Measurements from ENCODE around the gene ARSB. TPM values are rescaled to one million over a fixed set of nuclear protein-coding genes. Genes with fewer than 3 reads are reported as not detected.

ARSB gene
- total RNA-seq, 6 donors from 2014 or later = 9.8 to 24.1 (median 18.7) TPM

DNA sequence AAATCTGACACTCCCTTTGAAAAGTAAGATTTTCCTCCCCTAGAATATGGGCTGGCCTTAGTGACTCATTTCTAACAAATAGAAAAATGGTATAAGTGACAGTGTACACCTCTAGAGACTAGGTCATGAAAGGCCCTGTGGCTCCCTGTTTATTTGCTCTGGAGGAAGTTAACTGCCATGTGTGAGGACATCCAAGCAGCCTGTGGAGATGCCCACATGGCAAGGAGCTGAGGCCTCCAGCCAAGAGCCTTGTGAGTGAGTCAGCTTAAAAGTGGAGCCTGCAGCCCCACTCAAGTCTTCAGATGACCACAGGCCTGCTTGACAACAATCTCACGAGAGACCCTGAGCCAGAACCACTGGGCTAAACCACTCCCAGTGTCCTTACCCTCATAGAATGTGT is 208.5 kb downstream of the ARSB start:
- peak in 1 of 2 donors; percentile 15 for ATAC-seq (ENCODE audit: low FRiP score in 2 of 2)
- DNase-seq = no peak
- no peak overlapping the region for H3K4me3 ChIP-seq
- TF ChIP-seq EP300 (IDR thresholded peaks at IDR 0.05) = no peak
- no peak for TF ChIP-seq POLR2AphosphoS5 (IDR thresholded peaks at IDR 0.05)
- TF ChIP-seq, protein P1, sequence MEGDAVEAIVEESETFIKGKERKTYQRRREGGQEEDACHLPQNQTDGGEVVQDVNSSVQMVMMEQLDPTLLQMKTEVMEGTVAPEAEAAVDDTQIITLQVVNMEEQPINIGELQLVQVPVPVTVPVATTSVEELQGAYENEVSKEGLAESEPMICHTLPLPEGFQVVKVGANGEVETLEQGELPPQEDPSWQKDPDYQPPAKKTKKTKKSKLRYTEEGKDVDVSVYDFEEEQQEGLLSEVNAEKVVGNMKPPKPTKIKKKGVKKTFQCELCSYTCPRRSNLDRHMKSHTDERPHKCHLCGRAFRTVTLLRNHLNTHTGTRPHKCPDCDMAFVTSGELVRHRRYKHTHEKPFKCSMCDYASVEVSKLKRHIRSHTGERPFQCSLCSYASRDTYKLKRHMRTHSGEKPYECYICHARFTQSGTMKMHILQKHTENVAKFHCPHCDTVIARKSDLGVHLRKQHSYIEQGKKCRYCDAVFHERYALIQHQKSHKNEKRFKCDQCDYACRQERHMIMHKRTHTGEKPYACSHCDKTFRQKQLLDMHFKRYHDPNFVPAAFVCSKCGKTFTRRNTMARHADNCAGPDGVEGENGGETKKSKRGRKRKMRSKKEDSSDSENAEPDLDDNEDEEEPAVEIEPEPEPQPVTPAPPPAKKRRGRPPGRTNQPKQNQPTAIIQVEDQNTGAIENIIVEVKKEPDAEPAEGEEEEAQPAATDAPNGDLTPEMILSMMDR (IDR thresholded peaks at IDR 0.05) = no peak
- TF ChIP-seq POLR2A (IDR thresholded peaks at IDR 0.05) = no peak
- H3K4me1 ChIP-seq = peaks cover 0 to 8% (median 6%) of the 10 kb centered on the region in 4 donors
- no peak overlapping the region for H3K27ac ChIP-seq
- no peaks in the 10 kb centered on the region for H3K27me3 ChIP-seq
- H3K9me3 ChIP-seq = no peaks in the 10 kb centered on the region
- no peaks in the 10 kb centered on the region for H3K36me3 ChIP-seq
- WGBS, 2 donors = 86 to 92% methylated on average over 1 of the region's 1 CpG

DNA sequence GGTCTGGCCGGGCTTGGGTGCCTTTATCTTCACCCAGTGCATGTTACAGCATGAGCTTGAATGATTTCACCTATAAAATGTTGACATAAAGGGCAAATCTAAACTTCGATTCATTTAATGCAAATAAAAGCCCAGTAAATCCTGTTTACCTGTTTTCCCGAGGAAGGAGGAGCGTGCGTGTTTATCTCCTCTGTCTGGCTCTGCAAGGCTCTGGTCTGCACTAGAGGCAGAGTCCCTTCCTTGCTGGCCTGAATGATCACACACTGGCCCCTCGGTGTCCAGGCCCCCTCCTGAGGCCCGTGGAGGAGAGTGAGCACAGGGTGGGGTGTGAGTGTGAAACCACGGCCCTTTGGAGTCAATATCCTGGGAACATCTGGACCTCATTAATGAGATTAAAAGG is 211.5 kb downstream of the ARSB start:
- Histone ChIP-seq H3K36me3 (no peaks in the 10 kb centered on the region), H3K27ac (no peak overlapping the region), H3K9me3 (no peaks in the 10 kb centered on the region), H3K4me1 (peaks cover 0 to 9% (median 8%) of the 10 kb centered on the region in 4 donors), H3K27me3 (no peaks in the 10 kb centered on the region), H3K4me3 (no peak overlapping the region)
- ATAC-seq (ENCODE audit: low FRiP score in 2 of 2) (peak in 1 of 2 donors; percentile 53), DNase-seq (no peak)
- TF ChIP-seq, protein P1 (IDR thresholded peaks at IDR 0.05) = no peak
- TF ChIP-seq POLR2A (IDR thresholded peaks at IDR 0.05) (no peak), POLR2AphosphoS5 (IDR thresholded peaks at IDR 0.05) (no peak), EP300 (IDR thresholded peaks at IDR 0.05) (no peak)
- WGBS, 2 donors = 76 to 89% methylated on average over 8 of the region's 8 CpGs

DNA sequence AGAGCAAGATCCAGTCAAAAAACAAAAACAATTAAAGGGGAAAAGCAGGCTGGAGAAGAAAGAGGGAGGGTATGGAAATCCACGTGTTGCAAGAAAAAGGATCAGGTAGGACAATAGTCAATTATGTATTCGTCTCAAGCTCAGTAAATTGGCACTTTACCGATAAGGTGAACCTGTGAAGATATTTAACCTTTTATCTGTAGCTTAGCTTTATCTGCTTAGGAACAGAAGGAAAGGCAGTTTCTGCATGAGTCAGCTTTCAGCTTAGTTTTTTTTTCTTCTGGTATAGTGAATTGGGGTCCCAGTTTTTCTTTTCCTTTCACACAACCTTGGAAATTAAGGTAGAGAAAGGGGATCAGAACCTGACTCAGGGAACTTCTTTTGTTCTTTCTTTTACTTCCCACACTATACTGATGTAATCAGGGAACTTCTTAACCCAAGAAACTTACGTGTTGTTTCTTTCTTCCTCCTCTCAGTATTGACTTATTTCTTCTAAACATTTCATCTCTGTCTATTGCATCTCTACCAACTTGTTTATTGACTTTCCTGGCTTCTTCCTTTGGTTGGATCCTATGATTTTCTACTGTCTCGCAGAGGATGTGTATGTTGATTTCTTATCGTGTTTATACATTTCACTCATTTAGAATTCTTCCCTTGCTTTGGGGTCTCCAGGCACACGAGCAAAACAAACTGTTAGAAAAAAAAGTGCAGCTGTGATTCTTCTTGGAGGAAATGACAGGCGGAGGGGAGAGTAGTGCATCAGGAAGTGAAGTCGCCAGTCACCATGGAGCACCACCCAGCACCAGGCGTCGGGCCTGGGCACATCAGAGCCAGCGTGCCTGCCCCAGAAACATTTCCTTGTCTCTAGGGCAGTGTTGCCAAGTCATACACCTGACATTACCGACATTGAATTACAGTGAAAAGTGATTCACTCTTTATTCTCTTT is 213.6 kb downstream of the ARSB start:
- peak overlapping the region in 2 of 4 donors; percentile 49 to 57 for H3K27ac ChIP-seq
- peaks cover 0 to 9% (median 8%) of the 10 kb centered on the region in 4 donors for H3K4me1 ChIP-seq
- no peak overlapping the region for H3K4me3 ChIP-seq
- no peaks in the 10 kb centered on the region for H3K27me3 ChIP-seq
- no peaks in the 10 kb centered on the region for H3K9me3 ChIP-seq
- ATAC-seq (ENCODE audit: low FRiP score in 2 of 2) (peak in 1 of 2 donors; percentile 65), DNase-seq (no peak)
- no peaks in the 10 kb centered on the region for H3K36me3 ChIP-seq
- 36 to 48% methylated on average over 13 of the region's 13 CpGs for WGBS, 2 donors
- no peak for TF ChIP-seq POLR2A (IDR thresholded peaks at IDR 0.05)
- no peak for TF ChIP-seq EP300 (IDR thresholded peaks at IDR 0.05)
- no peak for TF ChIP-seq POLR2AphosphoS5 (IDR thresholded peaks at IDR 0.05)
- TF ChIP-seq, protein P1 (IDR thresholded peaks at IDR 0.05) = no peak

DNA sequence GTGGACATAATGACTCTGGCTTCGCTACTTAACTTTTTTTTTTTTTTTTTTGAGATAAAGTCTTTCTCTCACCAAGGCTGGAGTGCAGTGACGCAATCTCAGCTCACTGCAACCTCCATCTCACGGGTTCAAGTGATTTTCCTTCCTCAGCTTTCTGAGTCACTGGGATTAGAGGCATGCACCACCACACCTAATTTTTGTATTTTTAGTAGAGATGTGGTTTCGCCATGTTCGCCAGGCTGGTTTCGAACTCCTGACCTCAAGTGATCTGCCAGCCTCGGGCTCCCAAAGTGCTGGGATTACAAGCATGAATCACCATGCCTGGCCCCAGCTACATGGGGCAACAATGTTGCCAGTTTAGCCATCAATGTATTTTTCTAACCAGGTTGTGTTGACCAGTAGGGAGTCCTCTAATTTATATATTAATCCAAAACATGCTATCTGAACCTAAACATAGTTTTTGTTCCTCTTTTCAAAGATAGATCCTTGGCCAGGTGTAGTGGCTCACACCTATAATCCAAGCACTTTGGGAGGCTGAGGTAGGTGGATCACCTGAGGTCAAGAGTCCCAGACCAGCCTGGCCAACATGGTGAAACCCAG is 216.2 kb downstream of the ARSB start:
- ATAC-seq (ENCODE audit: low FRiP score in 2 of 2) (no peak), DNase-seq (no peak)
- peaks cover 0 to 9% (median 8%) of the 10 kb centered on the region in 4 donors for H3K4me1 ChIP-seq
- no peak overlapping the region for H3K4me3 ChIP-seq
- no peaks in the 10 kb centered on the region for H3K27me3 ChIP-seq
- no peaks in the 10 kb centered on the region for H3K9me3 ChIP-seq
- TF ChIP-seq POLR2A (IDR thresholded peaks at IDR 0.05) (no peak), POLR2AphosphoS5 (IDR thresholded peaks at IDR 0.05) (no peak), EP300 (IDR thresholded peaks at IDR 0.05) (no peak)
- TF ChIP-seq, protein P1 (IDR thresholded peaks at IDR 0.05) = no peak
- no peak overlapping the region for H3K27ac ChIP-seq
- WGBS, 2 donors = 81 to 98% methylated on average over 7 of the region's 7 CpGs
- H3K36me3 ChIP-seq = no peaks in the 10 kb centered on the region

Measured in upper lobe of left lung (tissue), 6 donors.